Omental fat pad (tissue), 4 donors: ENCODE results near the gene NCF4. TPM values are rescaled to one million over a fixed set of nuclear protein-coding genes. Genes with fewer than 3 reads are reported as not detected.

ENCODE experiments used
- ATAC-seq: fragments of 150-250 bp; one replicate; pipeline ENCODE4 v1.9.1; 2016; ENCODE audit warnings: mild to moderate bottlenecking, moderate library complexity; ENCODE audit not compliant: low FRiP score
- DNase-seq: peaks from one replicate; pipeline ENCODE4 v3.0.0-alpha.2; 2019; ENCODE audit warnings: low spot score
- total RNA-seq, 4 donors: library from RNA; depleted of rRNA; stranded (reverse); fragments of >200 nt; gene quantifications; one replicate each; pipeline ENCODE4 v1.1.0, GENCODE V29; 2016
- TF ChIP-seq, protein P1 (sequence below), 3 donors: fragments of 450-650 bp; IDR thresholded peaks; one replicate each; pipeline ENCODE4 v1.5.1; 2016 to 2017; ENCODE audit warnings: antibody characterized with exemption in 3 of 3, mild to moderate bottlenecking in 3 of 3, moderate library complexity in 2 of 3

Gene NCF4
- total RNA-seq, 4 donors from 2014 or later = 31.6 to 78.8 (median 41.6) TPM

GRCh38 chr22:36881504-36882245 is 20.9 kb downstream of the NCF4 start:
- TF ChIP-seq, protein P1, sequence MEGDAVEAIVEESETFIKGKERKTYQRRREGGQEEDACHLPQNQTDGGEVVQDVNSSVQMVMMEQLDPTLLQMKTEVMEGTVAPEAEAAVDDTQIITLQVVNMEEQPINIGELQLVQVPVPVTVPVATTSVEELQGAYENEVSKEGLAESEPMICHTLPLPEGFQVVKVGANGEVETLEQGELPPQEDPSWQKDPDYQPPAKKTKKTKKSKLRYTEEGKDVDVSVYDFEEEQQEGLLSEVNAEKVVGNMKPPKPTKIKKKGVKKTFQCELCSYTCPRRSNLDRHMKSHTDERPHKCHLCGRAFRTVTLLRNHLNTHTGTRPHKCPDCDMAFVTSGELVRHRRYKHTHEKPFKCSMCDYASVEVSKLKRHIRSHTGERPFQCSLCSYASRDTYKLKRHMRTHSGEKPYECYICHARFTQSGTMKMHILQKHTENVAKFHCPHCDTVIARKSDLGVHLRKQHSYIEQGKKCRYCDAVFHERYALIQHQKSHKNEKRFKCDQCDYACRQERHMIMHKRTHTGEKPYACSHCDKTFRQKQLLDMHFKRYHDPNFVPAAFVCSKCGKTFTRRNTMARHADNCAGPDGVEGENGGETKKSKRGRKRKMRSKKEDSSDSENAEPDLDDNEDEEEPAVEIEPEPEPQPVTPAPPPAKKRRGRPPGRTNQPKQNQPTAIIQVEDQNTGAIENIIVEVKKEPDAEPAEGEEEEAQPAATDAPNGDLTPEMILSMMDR (IDR thresholded peaks at IDR 0.05) = no peak
- DNase-seq (no peak), ATAC-seq (no peak)

DNA sequence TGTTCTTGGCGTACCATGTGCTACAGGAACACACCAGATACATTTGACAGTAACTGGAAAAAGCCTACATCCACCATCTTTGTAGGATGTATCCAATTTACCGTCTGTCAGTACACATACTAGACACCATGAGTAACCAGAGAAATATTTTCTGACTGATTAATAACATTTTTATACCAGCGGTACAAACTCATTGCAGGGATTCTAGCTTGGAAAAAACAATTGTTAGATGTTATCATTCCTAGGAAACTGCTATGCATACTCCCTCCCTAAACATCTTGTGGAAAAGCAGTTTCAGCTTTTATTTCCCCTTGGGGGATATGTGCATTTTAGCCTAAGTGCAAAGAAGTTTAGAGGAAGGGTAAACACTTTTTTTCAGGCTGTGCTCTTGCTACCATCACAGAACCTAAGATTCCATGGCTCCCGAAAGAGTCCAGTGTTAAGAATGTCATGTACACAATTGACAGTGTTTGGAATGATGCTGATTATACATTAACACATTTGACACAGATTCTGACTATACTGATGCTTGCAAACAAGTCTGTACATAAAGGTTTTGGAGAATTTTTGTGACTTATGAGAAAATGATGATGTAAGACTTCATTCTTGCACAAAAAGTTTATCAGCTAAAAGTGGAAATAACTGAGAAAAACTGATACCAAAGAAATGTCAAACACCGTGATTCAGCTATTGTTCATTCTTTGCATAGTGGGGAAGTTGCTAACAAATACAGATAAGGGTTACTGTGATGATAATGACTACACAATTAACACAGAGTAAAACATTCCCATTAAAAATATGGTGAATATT is 23.7 kb downstream of the NCF4 start:
- TF ChIP-seq, protein P1 (IDR thresholded peaks at IDR 0.05) = no peak
- DNase-seq = no peak
- ATAC-seq = peak; percentile 64

GRCh38 chr22:36885474-36885873 is 24.7 kb downstream of the NCF4 start:
- TF ChIP-seq, protein P1 (IDR thresholded peaks at IDR 0.05) = no peak
- ATAC-seq (peak; percentile 53), DNase-seq (no peak)

DNA sequence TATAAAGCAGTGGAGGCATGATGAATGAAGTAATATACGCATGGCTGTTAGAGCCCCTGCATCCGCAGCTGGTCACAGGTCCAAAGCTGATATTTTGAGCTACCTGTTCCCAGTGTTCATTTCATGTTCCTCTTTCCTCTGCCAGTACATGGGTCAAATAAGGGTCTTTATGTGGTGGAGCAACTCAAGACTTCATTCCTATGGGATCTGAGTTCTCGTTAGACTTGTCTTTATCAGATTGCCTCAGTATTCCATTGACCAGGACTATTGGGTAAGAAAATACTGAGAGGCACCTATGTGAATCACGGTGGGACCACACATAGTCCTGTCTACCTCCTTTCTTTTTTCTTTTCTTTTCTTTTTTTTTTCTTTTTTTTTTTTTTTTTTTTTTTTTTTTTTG is 25.2 kb downstream of the NCF4 start:
- TF ChIP-seq, protein P1 (IDR thresholded peaks at IDR 0.05) = no peak
- DNase-seq (no peak), ATAC-seq (no peak)

DNA sequence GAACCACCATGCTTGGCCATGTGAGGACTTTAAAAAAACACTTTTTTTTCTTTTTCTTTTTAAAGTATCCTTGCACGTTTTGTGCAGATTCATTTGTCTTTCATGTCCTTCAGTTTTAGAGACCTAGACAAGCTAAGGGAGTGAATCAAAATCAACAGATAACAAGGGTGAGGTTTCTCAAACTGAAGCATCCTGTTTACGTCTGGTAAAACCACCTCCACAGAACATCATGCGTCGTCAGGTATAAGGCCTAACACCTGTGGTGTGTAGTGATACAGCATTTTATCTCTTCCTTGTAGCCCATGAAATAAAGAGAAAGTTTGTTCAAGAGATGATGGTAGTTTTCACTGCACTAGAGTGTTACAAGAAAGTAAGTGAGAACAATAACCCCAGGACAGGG is 26.4 kb downstream of the NCF4 start:
- TF ChIP-seq, protein P1 (IDR thresholded peaks at IDR 0.05) = no peak
- ATAC-seq = no peak
- no peak for DNase-seq

GRCh38 chr22:36891646-36892045 is 30.8 kb downstream of the NCF4 start:
- ATAC-seq (no peak), DNase-seq (no peak)
- TF ChIP-seq, protein P1 (IDR thresholded peaks at IDR 0.05) = no peak
